Islet precursor cell (in vitro differentiated cells): ENCODE measurements around the gene PAPOLG.

Experiments used
- DNase-seq: peaks from one replicate; pipeline ENCODE4 v3.0.0-alpha.2; 2018

PAPOLG gene

DNA sequence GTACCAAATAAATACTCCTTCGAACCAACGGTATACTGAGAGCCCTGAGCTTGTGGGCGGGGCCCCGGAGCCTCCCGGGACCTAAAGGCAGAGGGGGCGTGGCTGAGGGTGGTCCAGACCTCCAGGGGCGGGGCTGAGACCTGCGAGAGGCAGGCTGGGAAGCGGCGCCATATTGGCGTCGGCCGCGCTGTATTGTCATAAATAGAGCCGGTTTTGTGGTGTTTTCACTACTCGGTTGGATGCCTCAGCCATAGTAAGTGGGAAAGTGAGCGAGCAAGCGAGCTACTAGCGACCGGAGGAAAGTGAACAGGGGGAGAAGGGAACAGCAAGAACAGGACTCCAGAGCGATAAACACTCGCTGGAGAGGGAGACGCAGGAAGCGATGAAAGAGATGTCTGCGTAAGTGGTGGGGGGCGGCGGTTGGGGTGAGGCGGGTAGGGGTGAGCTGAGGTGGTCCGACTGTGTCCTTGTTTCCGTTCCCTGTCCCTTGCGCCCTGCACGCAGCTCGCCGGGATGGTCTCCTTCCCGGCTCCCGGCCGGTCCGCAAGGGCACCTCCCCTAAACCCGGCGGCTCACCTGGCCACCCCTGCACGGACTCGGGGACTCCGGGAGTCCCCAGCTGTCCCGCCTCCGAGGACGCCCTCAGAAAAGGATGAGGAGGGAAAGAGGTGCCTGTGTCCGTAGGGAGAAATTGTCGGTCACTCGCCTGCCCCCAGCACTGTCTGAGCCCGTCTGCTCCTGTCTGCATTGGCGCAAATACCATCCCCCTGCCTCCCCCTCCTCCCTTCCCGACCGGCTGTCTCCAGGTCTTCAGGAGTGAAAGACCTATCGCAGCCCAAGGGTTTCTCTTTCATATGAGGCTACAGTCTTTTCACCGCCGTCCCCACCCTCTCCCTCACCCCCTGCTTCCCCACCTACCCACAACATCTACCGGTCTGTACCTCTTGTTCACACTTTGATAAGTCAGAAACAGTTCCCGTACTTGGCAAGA, at the start of gene PAPOLG:
TSS of gene PAPOLG (plus strand) at position 172 of the 991 bp plus-strand sequence. CDS start at position 383, 211 bp downstream.
- DNase-seq = peak; percentile 97

DNA sequence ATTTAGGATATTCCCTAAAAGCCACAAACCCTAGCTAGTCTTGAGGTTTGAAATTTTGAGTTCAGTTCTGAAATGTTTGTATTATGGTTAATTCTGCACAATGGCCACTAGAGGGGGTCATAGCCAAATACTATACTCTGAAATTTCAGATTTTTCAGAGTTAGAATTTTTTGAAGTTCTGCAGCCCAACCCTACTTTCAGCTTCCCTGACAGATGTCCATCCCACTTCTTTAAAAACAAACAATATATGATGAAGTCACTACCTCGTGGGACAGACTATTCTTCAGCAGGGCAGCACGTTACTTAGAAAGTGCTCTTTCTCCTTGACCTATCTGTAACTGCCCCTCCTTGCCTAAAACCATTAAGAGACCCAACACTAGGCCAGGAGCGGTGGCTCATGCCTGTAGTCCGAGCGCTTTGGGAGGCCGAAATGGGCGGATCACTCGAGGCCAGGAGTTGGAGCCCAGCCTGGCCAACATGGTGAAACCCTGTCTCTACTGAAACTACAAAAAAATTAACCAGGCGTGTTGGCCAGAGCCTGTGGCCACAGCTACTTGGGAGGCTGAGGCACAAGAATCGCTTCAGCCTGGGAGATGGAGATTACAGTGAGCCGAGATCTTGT, 48.2 kb upstream of the PAPOLG start:
- no peak for DNase-seq

GRCh38 chr2:60708630-60709320, 47.3 kb upstream of the PAPOLG start:
- DNase-seq = no peak

DNA sequence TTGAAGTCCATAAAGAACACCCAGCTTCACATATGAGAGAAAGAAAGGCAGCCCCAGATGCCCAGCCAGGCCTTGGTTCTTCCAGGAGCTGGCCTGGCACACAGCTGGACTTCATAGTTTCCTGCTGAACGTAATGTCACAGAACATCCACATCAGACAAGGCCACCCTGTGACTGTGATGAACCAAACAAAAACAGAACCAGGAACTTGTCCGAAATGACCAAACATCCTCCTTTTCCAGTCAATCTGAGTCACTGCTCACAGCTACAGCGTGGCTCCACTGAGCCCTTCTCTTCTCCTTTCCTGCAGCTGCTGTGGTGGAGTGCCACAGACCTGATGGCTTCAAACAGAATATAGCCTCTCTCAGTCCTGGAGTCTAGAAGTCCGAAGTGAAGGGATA, 45.4 kb upstream of the PAPOLG start:
- no peak for DNase-seq

GRCh38 chr2:60715561-60715960, 40.5 kb upstream of the PAPOLG start:
- DNase-seq = no peak

DNA sequence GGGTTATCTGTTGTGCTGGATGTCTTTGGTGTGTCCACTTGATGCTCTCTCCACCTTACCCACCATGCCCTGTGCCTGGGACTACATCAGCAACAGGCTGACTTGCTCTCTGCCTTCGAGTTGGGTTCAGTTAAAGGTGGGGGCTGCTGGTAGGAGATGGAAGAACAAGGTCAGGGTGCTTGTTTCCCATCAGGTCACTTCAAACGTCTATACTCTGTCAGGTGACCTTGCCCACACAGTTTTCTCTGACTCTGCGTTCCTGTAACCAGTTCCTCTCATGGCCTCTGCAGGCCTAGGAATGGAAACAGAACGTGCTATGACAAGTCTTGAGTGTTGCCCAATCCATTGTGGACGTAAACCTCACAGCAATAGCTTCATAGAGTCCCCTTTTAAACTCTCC, 38.4 kb upstream of the PAPOLG start:
- DNase-seq = no peak

- DNase-seq = no peak
Observed at GRCh38 chr2:60719331-60719730, 36.7 kb upstream of the PAPOLG start.

- no peak for DNase-seq
Observed at GRCh38 chr2:60725466-60725865, 30.6 kb upstream of the PAPOLG start.

DNA sequence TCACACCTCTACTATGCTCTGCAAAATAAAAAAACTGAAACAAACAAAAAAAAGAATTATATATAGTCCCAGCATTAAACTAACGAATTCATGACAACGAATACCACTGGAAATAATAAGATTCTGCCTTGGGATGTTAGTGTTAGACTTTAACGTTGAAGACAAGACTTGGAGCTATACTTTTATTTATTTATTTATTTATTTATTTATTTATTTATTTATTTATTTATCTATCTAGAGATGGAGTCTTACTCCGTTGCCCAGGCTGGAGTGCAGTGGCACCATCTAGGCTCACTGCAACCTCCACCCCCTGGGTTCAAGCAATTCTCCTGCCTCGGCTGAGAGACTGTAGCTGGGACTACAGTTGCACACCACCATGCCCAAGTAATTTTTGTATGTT, 27.2 kb upstream of the PAPOLG start:
- no peak for DNase-seq

DNA sequence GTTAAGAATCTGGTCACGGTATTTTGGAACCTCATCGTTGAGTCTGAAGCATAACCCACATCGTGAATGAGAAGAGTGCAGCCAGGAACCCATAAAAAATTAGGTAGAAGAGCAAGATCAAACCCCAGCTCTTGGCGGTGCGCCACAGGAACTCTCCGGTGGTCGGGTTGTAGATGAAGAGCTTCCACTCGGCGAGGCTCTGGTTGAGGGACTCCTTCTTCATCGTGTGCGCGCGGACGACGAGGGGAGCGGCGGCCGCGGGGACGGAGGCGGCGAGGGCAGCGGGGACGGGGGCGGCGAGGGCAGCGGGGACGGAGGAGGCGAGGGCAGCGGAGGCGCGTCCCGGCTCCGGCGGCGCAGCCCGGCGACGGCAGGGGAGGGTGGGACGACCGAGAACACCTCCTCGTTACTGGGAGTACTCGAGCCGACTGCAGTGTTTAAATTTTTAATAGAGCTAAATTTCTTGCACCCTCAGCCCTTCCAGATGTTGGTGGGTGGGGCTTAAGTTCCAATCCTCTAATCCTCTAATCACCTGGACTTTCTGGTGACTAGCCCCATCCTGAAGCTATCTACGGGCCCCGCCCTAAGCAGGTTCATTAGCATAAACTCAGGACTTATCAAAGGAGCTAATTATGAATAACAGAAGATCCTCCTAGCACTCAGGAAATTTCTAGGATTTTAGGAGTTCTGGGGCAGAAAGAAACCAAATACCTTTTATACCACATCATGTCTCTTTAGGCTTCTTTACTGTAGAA, 20.4 kb upstream of the PAPOLG start:
- no peak for DNase-seq

DNA sequence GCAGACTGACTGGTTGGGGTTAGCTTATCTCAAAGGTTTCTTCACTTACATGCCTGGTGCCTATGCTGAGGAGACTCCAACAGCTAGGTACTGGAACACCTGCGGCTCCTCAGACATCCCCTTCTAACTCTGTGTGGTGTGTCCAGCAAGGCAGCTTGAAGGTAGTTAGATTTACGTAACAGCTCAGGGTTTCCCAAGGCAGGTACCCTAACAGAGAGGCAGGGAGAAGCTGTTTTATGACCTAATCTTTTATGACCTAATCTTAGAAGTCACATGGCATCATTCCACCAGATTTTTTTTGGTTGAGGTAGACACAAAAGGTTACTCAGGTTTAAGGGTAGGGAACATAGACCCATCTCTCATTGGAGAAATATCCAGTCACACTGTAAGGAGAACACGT, 17.4 kb upstream of the PAPOLG start:
- DNase-seq = no peak

- no peak for DNase-seq
Observed at GRCh38 chr2:60739156-60739555, 16.9 kb upstream of the PAPOLG start.

DNA sequence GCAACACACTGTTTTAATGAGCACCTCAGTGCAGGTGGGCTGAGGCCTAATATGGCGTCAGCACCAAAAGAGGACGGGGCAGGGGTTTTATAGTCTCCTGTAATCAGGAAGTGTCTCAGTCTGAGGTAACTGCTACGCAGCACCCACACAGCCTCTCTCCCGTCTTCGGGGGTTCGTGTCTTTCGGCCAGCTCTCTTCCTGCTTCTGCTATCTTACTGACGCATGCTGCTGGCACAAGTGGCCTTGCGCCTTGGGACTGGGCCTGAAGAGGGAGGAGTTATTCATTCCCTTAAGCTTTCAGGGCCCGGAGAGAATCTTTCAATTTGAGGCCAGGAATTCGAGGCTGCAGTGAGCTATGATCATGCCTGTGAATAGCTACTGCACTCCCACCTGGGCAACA, 14.5 kb upstream of the PAPOLG start:
- DNase-seq = no peak

DNA sequence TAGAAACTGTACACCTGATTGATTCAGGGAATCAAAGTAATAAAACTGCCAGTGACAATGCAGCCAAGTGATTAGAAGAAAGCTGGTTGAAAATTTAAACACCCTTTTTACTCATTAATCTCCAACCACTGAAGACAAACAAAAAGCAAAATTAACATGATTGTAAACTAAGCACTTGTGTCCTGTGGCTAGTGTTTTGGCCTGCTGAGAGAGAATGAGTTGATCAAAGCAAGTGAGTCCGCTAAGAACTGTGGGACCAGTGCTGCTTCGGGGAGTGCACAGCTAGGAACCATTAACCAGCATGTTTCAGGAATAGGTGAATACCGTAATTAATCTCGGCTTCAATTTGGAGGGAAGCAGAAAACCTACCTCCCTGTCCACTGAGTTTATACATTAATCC, 13.6 kb upstream of the PAPOLG start:
- DNase-seq = no peak

DNA sequence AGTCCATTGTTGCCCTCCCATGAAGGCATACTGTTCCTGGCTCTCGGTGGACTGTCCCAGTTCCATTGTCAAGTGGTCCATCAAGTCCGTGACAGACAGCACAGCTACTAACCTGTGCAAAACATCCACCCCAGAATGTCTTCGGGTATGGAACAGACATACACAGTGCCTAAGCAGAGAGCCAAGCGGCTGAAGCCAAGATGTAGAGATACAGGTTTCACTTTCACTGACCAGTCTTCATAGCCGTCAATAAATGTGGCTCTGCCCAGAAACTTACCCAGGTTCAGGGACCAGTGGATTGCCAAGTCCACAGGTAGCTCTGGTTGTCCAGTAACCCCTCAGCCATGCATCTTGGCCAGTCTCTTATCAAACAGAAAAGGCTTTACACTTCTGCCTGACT, 10.7 kb upstream of the PAPOLG start:
- DNase-seq = no peak

- no peak for DNase-seq
Observed at GRCh38 chr2:60745761-60746160, 10.3 kb upstream of the PAPOLG start.

GRCh38 chr2:60746318-60746717, 9.8 kb upstream of the PAPOLG start:
- no peak for DNase-seq

GRCh38 chr2:60759654-60760053, 3.6 kb downstream of the PAPOLG start:
- no peak for DNase-seq

GRCh38 chr2:60764736-60765534, 8.9 kb downstream of the PAPOLG start:
- no peak for DNase-seq

DNA sequence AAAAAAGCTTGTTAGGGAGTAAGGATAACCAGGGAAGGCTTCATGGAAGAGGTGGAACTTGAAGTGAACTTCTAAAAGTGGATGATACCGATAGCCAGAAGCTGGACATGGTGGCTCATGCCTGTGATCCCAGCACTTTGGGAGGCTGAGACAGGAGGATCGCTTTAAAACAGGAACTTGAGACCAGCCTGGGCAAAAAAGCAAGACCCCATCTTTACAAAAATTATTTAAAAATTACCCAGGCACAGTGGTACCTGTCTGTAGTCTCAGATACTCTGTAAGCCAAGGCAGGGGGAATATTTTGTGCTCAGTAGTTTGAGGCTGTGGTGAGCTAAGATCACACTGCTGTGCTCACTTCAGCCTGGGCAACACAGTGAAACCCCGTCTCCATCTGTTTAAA, 10.2 kb downstream of the PAPOLG start:
- DNase-seq = no peak

DNA sequence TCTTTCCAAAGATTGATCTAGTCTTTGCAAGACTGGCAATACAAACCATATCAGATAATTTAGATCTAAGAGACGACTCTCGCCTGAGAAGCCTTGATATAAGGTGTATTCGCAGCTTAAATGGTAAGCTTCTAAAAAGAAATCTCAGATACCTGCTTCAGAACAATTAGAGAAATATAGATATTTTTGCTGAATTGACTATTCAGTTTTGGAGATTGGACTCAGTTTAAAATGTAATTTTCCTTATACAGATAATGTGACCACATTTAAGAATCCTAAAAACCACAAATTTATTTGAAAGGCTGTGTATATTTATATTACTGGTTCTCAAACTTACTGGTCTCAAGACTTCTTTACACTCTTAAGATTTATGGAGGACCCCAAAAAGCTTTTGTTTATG, 15.4 kb downstream of the PAPOLG start:
- no peak for DNase-seq

- no peak for DNase-seq
Observed at GRCh38 chr2:60775048-60775639, 19.1 kb downstream of the PAPOLG start.
